A673 (cell line): ENCODE measurements around the gene GPR39.

Experiments
- EZH2 ChIP-seq: fragments of 200-600 bp; sonication (generic); IDR thresholded peaks from 2 replicates; pipeline ENCODE4 v1.6.1; 2017; ENCODE audit warnings: borderline replicate concordance, low read depth, mild to moderate bottlenecking, mixed read lengths, antibody characterized with exemption, low read length; ENCODE audit not compliant: poor library complexity, severe bottlenecking
- TF ChIP-seq, protein P1 (sequence below): fragments of 300-800, 200-600 bp; sonication (generic); conservative IDR thresholded peaks from 2 replicates; pipeline ENCODE4 v1.5.1; 2017; ENCODE audit warnings: low read depth, mild to moderate bottlenecking, antibody characterized with exemption, low read length, moderate library complexity, mixed read lengths

DNA sequence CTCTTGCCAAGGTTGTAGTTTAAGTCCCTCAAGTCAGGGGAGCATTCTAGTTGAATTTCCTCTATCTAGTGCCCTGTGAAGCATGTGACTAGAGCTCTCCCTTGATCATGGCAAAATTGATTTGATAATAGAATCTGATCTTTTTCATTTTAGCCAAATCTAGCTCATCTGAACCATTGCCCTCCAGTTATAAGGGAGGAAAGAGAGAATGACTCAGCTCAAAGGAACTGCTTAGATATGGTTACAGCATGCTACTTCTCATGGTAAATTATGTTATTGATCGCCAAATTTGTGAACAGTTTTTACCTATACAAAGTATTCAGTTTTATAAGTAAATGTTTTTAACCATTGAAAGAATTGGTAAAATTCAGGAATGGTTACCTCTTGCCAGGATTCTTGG lies 100.8 kb downstream of the GPR39 start:
- TF ChIP-seq EZH2 = no peak
- TF ChIP-seq, protein P1, sequence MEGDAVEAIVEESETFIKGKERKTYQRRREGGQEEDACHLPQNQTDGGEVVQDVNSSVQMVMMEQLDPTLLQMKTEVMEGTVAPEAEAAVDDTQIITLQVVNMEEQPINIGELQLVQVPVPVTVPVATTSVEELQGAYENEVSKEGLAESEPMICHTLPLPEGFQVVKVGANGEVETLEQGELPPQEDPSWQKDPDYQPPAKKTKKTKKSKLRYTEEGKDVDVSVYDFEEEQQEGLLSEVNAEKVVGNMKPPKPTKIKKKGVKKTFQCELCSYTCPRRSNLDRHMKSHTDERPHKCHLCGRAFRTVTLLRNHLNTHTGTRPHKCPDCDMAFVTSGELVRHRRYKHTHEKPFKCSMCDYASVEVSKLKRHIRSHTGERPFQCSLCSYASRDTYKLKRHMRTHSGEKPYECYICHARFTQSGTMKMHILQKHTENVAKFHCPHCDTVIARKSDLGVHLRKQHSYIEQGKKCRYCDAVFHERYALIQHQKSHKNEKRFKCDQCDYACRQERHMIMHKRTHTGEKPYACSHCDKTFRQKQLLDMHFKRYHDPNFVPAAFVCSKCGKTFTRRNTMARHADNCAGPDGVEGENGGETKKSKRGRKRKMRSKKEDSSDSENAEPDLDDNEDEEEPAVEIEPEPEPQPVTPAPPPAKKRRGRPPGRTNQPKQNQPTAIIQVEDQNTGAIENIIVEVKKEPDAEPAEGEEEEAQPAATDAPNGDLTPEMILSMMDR = no peak
